Measurements from ENCODE around the gene GTF2IRD2.
"Not testable (repeated sequence)": the region's sequence is repeated elsewhere in the genome, so short reads cannot be mapped to it uniquely, and the experiment has no call there.

GTF2IRD2 gene

GRCh38 chr7:74788369-74789150, 62.8 kb downstream of the GTF2IRD2 start:
- not testable (repeated sequence) for DNase-seq (ENCODE audit: low spot score)

GRCh38 chr7:74783595-74783994, 67.8 kb downstream of the GTF2IRD2 start:
- not testable (repeated sequence) for DNase-seq (ENCODE audit: low spot score)

GRCh38 chr7:74781746-74782145, 69.7 kb downstream of the GTF2IRD2 start:
- DNase-seq (ENCODE audit: low spot score), result not testable (repeated sequence)

- DNase-seq (ENCODE audit: low spot score), result not testable (repeated sequence)
These were observed 72.4 kb downstream of the GTF2IRD2 start for GRCh38 chr7:74779053-74779452.

- DNase-seq (ENCODE audit: low spot score), result not testable (repeated sequence)
These were observed 76.3 kb downstream of the GTF2IRD2 start for GRCh38 chr7:74775111-74775510.

GRCh38 chr7:74773760-74774750, 77.3 kb downstream of the GTF2IRD2 start, which contains the start of gene NCF1:
TSS of gene NCF1 (plus strand) at chr7:74774011. CDS start at chr7:74774032, 21 bp downstream.
- not testable (repeated sequence) for DNase-seq (ENCODE audit: low spot score)

GRCh38 chr7:74772093-74772492, 79.3 kb downstream of the GTF2IRD2 start:
- DNase-seq (ENCODE audit: low spot score), result not testable (repeated sequence)

- DNase-seq (ENCODE audit: low spot score), result not testable (repeated sequence)
These were observed 81.3 kb downstream of the GTF2IRD2 start for GRCh38 chr7:74770062-74770461.

- DNase-seq (ENCODE audit: low spot score), result not testable (repeated sequence)
These were observed 84.4 kb downstream of the GTF2IRD2 start for GRCh38 chr7:74766991-74767390.

- not testable (repeated sequence) for DNase-seq (ENCODE audit: low spot score)
These were observed 84.9 kb downstream of the GTF2IRD2 start for GRCh38 chr7:74766509-74766908.

GRCh38 chr7:74765205-74765918, 86.0 kb downstream of the GTF2IRD2 start:
- not testable (repeated sequence) for DNase-seq (ENCODE audit: low spot score)

- not testable (repeated sequence) for DNase-seq (ENCODE audit: low spot score)
These were observed 92.4 kb downstream of the GTF2IRD2 start for GRCh38 chr7:74758982-74759381.

GRCh38 chr7:74758268-74758667, 93.1 kb downstream of the GTF2IRD2 start:
- DNase-seq (ENCODE audit: low spot score), result not testable (repeated sequence)

GRCh38 chr7:74756673-74757072, 94.7 kb downstream of the GTF2IRD2 start:
- not testable (repeated sequence) for DNase-seq (ENCODE audit: low spot score)

- DNase-seq (ENCODE audit: low spot score), result not testable (repeated sequence)
These were observed 97.4 kb downstream of the GTF2IRD2 start for GRCh38 chr7:74753921-74754482.
